Upper lobe of left lung (tissue), 6 donors: ENCODE measurements around the gene TEX22. TPM values are rescaled to one million over a fixed set of nuclear protein-coding genes. Genes with fewer than 3 reads are reported as not detected.

Experiments
- ATAC-seq, 2 donors: fragments of 200-7000 bp; cut with Tn5 transposase; one replicate each; pipeline ENCODE4 v1.9.1; 2022; ENCODE audit warnings: mild to moderate bottlenecking in 2 of 2, moderate library complexity in 2 of 2; ENCODE audit not compliant: low FRiP score in 2 of 2
- DNase-seq, 2 donors: peaks; one replicate each; pipeline ENCODE4 v3.0.0-alpha.2; 2019 to 2020
- H3K27ac ChIP-seq, 4 donors: fragments of 200-600 bp; sonication (generic); one replicate each; pipeline ENCODE4 v1.5.1; 2016 to 2019
- H3K27me3 ChIP-seq, 4 donors: fragments of 200-600 bp; sonication (generic); one replicate each; pipeline ENCODE4 v1.5.1; 2017 to 2019
- H3K36me3 ChIP-seq, 4 donors: fragments of 200-600 bp; sonication (generic); one replicate each; pipeline ENCODE4 v1.5.1; 2016 to 2019
- H3K4me1 ChIP-seq, 4 donors: fragments of 200-600 bp; sonication (generic); one replicate each; pipeline ENCODE4 v1.5.1; 2018 to 2019
- H3K4me3 ChIP-seq, 4 donors: fragments of 200-600 bp; sonication (generic); one replicate each; pipeline ENCODE4 v1.5.1; 2017 to 2019; ENCODE audit warnings: mild to moderate bottlenecking in 2 of 4, moderate library complexity in 1 of 4
- H3K9me3 ChIP-seq, 4 donors: fragments of 200-600 bp; sonication (generic); one replicate each; pipeline ENCODE4 v1.5.1; 2018 to 2019
- CTCF ChIP-seq, 6 experiments: fragments of 450-650 bp in 4 of 6; fragments of 200-600 bp in 2 of 6; sonication (generic) in 2 of 6; IDR thresholded peaks; one replicate each; pipeline ENCODE4 v1.5.1; 2016 to 2019; ENCODE audit warnings: antibody characterized with exemption in 6 of 6
- EP300 ChIP-seq, 4 donors: sonication (generic); formaldehyde crosslinking; IDR thresholded peaks; one replicate each; pipeline ENCODE4 v1.5.1; 2017; ENCODE audit warnings: antibody characterized with exemption in 4 of 4, control low read depth in 2 of 4
- POLR2A ChIP-seq, 4 donors: fragments of 450-650 bp; IDR thresholded peaks; one replicate each; pipeline ENCODE4 v1.5.1; 2016 to 2017; ENCODE audit warnings: antibody characterized with exemption in 4 of 4, mild to moderate bottlenecking in 2 of 4
- POLR2AphosphoS5 ChIP-seq, 2 donors: sonication (generic); formaldehyde crosslinking; IDR thresholded peaks; one replicate each; pipeline ENCODE4 v1.5.1; 2017; ENCODE audit warnings: antibody characterized with exemption in 2 of 2
- WGBS, 2 donors: methylation state at CpG; one replicate each; pipeline ENCODE4 v1.1.5; 2017 to 2018; 5-methylcytosine and 5-hydroxymethylcytosine counted together
- total RNA-seq, 6 donors: library from RNA; depleted of rRNA in 4 of 6; stranded (reverse); fragments of >200 nt in 4 of 6; gene quantifications; one replicate each; pipeline versions ENCODE4 v1.1.0 to v1.2.1, GENCODE V29; 2016 to 2021
- donor health status: DM: no; HTN: no; CAD: no; lungs with moderate emphysema.
- donor health status: DM: no; HTN: yes; CAD: no; lungs with severe emphysema.

Gene TEX22
- total RNA-seq, 6 donors from 2014 or later: 1.2 to 2.1 (median 1.9) TPM; not detected in 3

DNA sequence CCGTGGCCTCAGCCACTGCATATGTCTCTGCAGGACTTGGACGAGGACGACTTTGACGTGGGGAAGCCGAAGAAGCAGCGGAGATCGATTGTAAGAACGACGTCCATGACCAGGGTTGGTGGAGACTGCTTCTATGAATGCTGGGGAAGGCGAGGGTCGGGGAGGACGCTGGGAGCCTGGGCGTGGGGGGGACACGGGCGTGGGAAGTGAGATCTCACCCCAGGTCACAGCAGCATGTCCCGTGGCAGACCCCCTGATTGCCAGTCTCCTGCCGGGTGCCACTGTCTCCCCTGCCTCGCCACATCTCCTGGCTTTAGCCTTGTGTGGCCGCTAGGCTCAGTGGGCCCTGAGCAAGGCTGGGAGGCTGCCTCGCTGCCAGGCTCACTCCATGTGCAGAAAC, 29.9 kb upstream of the TEX22 start:
- TF ChIP-seq EP300 (IDR thresholded peaks at IDR 0.05): no peak
- Histone ChIP-seq H3K27ac (no peak overlapping the region), H3K4me3 (no peak overlapping the region), H3K4me1 (peaks cover 0 to 14% (median 2%) of the 10 kb centered on the region in 4 donors), H3K27me3 (no peaks in the 10 kb centered on the region), H3K36me3 (peaks cover 0 to 39% (median 25%) of the 10 kb centered on the region in 4 donors), H3K9me3 (no peaks in the 10 kb centered on the region)
- ATAC-seq (no peak), DNase-seq (peak in 1 of 2 donors; percentile 62)
- 95 to 97% methylated on average over 20 of the region's 20 CpGs for WGBS, 2 donors

GRCh38 chr14:105368910-105369652, 29.3 kb upstream of the TEX22 start:
- no peak for ATAC-seq
- no peaks in the 10 kb centered on the region for H3K9me3 ChIP-seq
- peaks cover 0 to 39% (median 25%) of the 10 kb centered on the region in 4 donors for H3K36me3 ChIP-seq
- TF ChIP-seq POLR2A (IDR thresholded peaks at IDR 0.05) (no peak), EP300 (IDR thresholded peaks at IDR 0.05) (no peak), CTCF (IDR thresholded peaks at IDR 0.05) (no peak), POLR2AphosphoS5 (IDR thresholded peaks at IDR 0.05) (no peak)
- no peak overlapping the region for H3K4me3 ChIP-seq
- DNase-seq: peak in 1 of 2 donors; percentile 81
- 95% methylated on average over 11 to 20 of the region's 29 CpGs for WGBS, 2 donors
- no peak overlapping the region for H3K27ac ChIP-seq
- H3K27me3 ChIP-seq: no peaks in the 10 kb centered on the region
- H3K4me1 ChIP-seq: peaks cover 0 to 10% (median 2%) of the 10 kb centered on the region in 4 donors

- 94 to 96% methylated on average over 26 to 27 of the region's 28 CpGs for WGBS, 2 donors
- ATAC-seq (no peak), DNase-seq (peak in 1 of 2 donors; percentile 83)
- Histone ChIP-seq H3K4me1 (peaks cover 0 to 4% (median 2%) of the 10 kb centered on the region in 4 donors), H3K36me3 (peaks cover 0 to 39% (median 25%) of the 10 kb centered on the region in 4 donors), H3K9me3 (no peaks in the 10 kb centered on the region), H3K4me3 (no peak overlapping the region), H3K27ac (no peak overlapping the region), H3K27me3 (no peaks in the 10 kb centered on the region)
- TF ChIP-seq EP300 (IDR thresholded peaks at IDR 0.05) (no peak), POLR2A (IDR thresholded peaks at IDR 0.05) (no peak), CTCF (IDR thresholded peaks at IDR 0.05) (no peak), POLR2AphosphoS5 (IDR thresholded peaks at IDR 0.05) (no peak)
Observed at GRCh38 chr14:105369653-105370040, 28.7 kb upstream of the TEX22 start.

- peaks cover 0 to 13% (median 4%) of the 10 kb centered on the region in 4 donors for H3K36me3 ChIP-seq
- peak in 1 of 6 experiments; percentile 9 for TF ChIP-seq CTCF (IDR thresholded peaks at IDR 0.05)
- no peak for TF ChIP-seq POLR2A (IDR thresholded peaks at IDR 0.05)
- ATAC-seq: no peak
- H3K27ac ChIP-seq: no peak overlapping the region
- DNase-seq: peak; percentile 51 to 67
- no peaks in the 10 kb centered on the region for H3K9me3 ChIP-seq
- H3K27me3 ChIP-seq: no peaks in the 10 kb centered on the region
- no peak overlapping the region for H3K4me3 ChIP-seq
- WGBS, 2 donors: 76 to 80% methylated on average over 11 of the region's 11 CpGs
- no peaks in the 10 kb centered on the region for H3K4me1 ChIP-seq
Observed at GRCh38 chr14:105374389-105374788, 23.9 kb upstream of the TEX22 start.

GRCh38 chr14:105375635-105376057, 22.7 kb upstream of the TEX22 start:
- no peaks in the 10 kb centered on the region for H3K27me3 ChIP-seq
- peaks cover 0 to 14% (median 6%) of the 10 kb centered on the region in 4 donors for H3K36me3 ChIP-seq
- DNase-seq (no peak), ATAC-seq (no peak)
- whole genome bisulfite sequencing, 2 donors: 46 to 74% methylated on average over 4 of the region's 4 CpGs
- no peaks in the 10 kb centered on the region for H3K4me1 ChIP-seq
- H3K4me3 ChIP-seq: no peak overlapping the region
- H3K27ac ChIP-seq: no peak overlapping the region
- TF ChIP-seq POLR2A (IDR thresholded peaks at IDR 0.05) (no peak), POLR2AphosphoS5 (IDR thresholded peaks at IDR 0.05) (no peak), CTCF (IDR thresholded peaks at IDR 0.05) (no peak), EP300 (IDR thresholded peaks at IDR 0.05) (no peak)
- H3K9me3 ChIP-seq: no peaks in the 10 kb centered on the region
